GM12878 (cell line): Measurements from ENCODE around the gene SHLD1. TPM values are rescaled to one million over a fixed set of nuclear protein-coding genes. Genes with fewer than 3 reads are reported as not detected.
A peak's percentile ranks its signal among the peaks of the same experiment; 100 is the strongest.

Source experiments
- ASH2L ChIP-seq: fragments of 300-600, 200-600 bp; sonication (generic); IDR thresholded peaks from 2 replicates; pipeline ENCODE4 v1.6.1; 2017; ENCODE audit warnings: low read depth, mild to moderate bottlenecking, borderline replicate concordance
- CBFB ChIP-seq: IDR thresholded peaks from 2 replicates; pipeline ENCODE4 v1.6.1; 2016; ENCODE audit warnings: antibody characterized with exemption, low read depth
- EED ChIP-seq: sonication (generic); IDR thresholded peaks from 2 replicates; pipeline ENCODE4 v1.6.1; 2016; ENCODE audit warnings: antibody characterized with exemption, low read depth
- GABPA ChIP-seq: IDR thresholded peaks from 2 replicates; pipeline ENCODE4 v1.6.1; 2014; ENCODE audit warnings: antibody characterized with exemption, low read depth, mild to moderate bottlenecking, inconsistent platforms
- HDAC6 ChIP-seq: fragments of 200-600 bp; sonication (generic); IDR thresholded peaks from one replicate; pipeline ENCODE4 v1.8.0; 2017; ENCODE audit warnings: antibody characterized with exemption; ENCODE audit not compliant: unreplicated experiment
- JUND ChIP-seq: IDR thresholded peaks from 2 replicates; pipeline ENCODE4 v1.6.1; 2012; ENCODE audit warnings: low read depth, mild to moderate bottlenecking, low read length, improper control_type of control experiment, moderate library complexity
- PAX8 ChIP-seq: fragments of 450-650 bp; IDR thresholded peaks from 2 replicates; pipeline ENCODE4 v1.6.1; 2017; ENCODE audit warnings: mild to moderate bottlenecking, moderate library complexity
- RAD51 ChIP-seq: fragments of 450-650 bp; IDR thresholded peaks from 2 replicates; pipeline ENCODE4 v1.6.1; 2016; ENCODE audit warnings: moderate library complexity, mild to moderate bottlenecking, inconsistent platforms
- RBBP5 ChIP-seq: fragments of 200-600 bp; sonication (generic); conservative IDR thresholded peaks from 2 replicates; pipeline ENCODE4 v1.6.1; 2016
- SMC3 ChIP-seq: IDR thresholded peaks from 2 replicates; pipeline ENCODE4 v1.6.1; 2011; ENCODE audit warnings: low read length, improper control_type of control experiment, borderline replicate concordance
- TARDBP ChIP-seq: IDR thresholded peaks from 2 replicates; pipeline ENCODE4 v1.6.1; 2016; ENCODE audit warnings: borderline replicate concordance
- TCF3 ChIP-seq: IDR thresholded peaks from 2 replicates; pipeline ENCODE4 v1.6.1; 2012; ENCODE audit warnings: low read depth, mild to moderate bottlenecking, low read length, borderline replicate concordance; ENCODE audit not compliant: insufficient read depth
- YBX1 ChIP-seq: fragments of 450-650 bp; IDR thresholded peaks from 2 replicates; pipeline ENCODE4 v1.6.1; 2016; ENCODE audit warnings: antibody characterized with exemption
- YY1 ChIP-seq: IDR thresholded peaks from 2 replicates; pipeline ENCODE4 v1.6.1; 2011; ENCODE audit warnings: low read depth, mild to moderate bottlenecking, low read length
- polyA plus RNA-seq, 11 experiments: library from polyadenylated mRNA; depleted of rRNA in 4 of 11; unstranded in 6 of 11; stranded (reverse) in 5 of 11; fragments of >200 nt; fragmentation: Nextera tagmentation in 4 of 11; fragmentation: Illumina TruSeq in 1 of 11; extraction: Ambion mirVana in 4 of 11; extraction: Trizol in 1 of 11; gene quantifications; 1 replicate in 1 of 11; 2 replicates in 10 of 11; pipeline versions ENCODE4 v1.2.1 to v1.2.3, GENCODE V29; 2011 to 2016; ENCODE audit warnings: inconsistent platforms in 2 of 11, missing spikeins in 2 of 11, low read depth in 1 of 11
- total RNA-seq, 4 experiments: library from RNA; depleted of rRNA in 3 of 4; stranded (reverse); fragments of >200 nt in 3 of 4; fragmentation: Illumina TruSeq in 1 of 4; extraction: Trizol in 1 of 4; gene quantifications; 2 replicates each; pipeline versions ENCODE4 v1.2.1 to v1.2.3, GENCODE V29; 2013 to 2021
- TF ChIP-seq, protein P1 (sequence below): IDR thresholded peaks from 2 replicates; pipeline ENCODE4 v1.6.1; 2012; ENCODE audit warnings: low read length, inconsistent platforms
- TF ChIP-seq, protein P2 (sequence below): IDR thresholded peaks from 2 replicates; pipeline ENCODE4 v1.6.1; 2011; ENCODE audit warnings: low read depth, mild to moderate bottlenecking, low read length, moderate library complexity, borderline replicate concordance; ENCODE audit errors: extremely low read depth
- TF ChIP-seq, protein P3 (sequence below): fragments of 150-350 bp; IDR thresholded peaks from 2 replicates; pipeline ENCODE4 v1.6.1; 2016; ENCODE audit warnings: low read depth, low read length
- TF ChIP-seq, protein P4 (sequence below): fragments of 450-650 bp; formaldehyde crosslinking; IDR thresholded peaks from 2 replicates; pipeline ENCODE4 v1.4.0; 2022; ENCODE audit warnings: mild to moderate bottlenecking, moderate library complexity
- TF ChIP-seq, protein P5 (sequence below): IDR thresholded peaks from 2 replicates; pipeline ENCODE4 v1.6.1; 2012; ENCODE audit warnings: low read depth, low read length, improper control_type of control experiment
- TF ChIP-seq, protein P6 (sequence below): fragments of 450-650 bp; IDR thresholded peaks from 2 replicates; pipeline ENCODE4 v1.6.1; 2017; ENCODE audit warnings: low read depth, mild to moderate bottlenecking, moderate library complexity

The SHLD1 gene
- total and polyA plus RNA-seq, 10 of the 15 experiments (the other 5 are each of a cell fraction or from before 2014, with no cell fraction given) = 10.8 to 70.9 (median 25.4) TPM

DNA sequence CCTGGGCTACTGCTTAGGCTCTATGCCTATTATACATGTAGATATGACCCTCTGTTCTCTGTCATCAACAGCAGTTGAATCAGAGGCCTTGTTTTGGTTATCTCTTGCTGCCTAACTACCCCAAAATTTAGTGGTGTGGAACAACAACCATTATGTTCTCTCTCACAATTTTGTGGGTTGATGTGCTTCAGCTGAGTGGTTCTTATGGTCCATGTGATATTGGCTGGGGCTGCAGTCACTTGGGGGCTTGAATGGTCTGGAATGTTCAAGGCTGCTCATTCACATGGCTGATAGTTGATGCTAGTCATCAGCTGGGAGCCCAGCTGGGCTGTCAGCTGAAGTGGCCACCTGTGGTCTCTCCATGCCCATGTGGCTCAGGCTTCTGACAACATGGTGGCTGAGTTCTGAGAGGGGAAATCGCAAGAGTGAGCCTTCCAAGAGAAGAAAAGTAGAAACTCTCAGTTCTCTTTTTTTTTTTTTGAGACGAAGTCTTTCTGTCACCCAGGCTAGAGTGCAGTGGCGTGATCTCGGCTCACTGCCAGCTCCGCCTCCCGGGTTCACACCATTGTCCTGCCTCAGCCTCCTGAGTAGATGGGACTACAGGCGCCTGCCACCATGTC lies 47.8 kb downstream of the SHLD1 start (continued):
- peak; percentile 88; the same call in 1 of the 2 replicates for TF ChIP-seq TCF3
- TF ChIP-seq PAX8 = no peak
- no peak for TF ChIP-seq RBBP5
- TF ChIP-seq RAD51 = peak; percentile 84
- peak; percentile 90 for TF ChIP-seq YY1
- TF ChIP-seq, protein P1, sequence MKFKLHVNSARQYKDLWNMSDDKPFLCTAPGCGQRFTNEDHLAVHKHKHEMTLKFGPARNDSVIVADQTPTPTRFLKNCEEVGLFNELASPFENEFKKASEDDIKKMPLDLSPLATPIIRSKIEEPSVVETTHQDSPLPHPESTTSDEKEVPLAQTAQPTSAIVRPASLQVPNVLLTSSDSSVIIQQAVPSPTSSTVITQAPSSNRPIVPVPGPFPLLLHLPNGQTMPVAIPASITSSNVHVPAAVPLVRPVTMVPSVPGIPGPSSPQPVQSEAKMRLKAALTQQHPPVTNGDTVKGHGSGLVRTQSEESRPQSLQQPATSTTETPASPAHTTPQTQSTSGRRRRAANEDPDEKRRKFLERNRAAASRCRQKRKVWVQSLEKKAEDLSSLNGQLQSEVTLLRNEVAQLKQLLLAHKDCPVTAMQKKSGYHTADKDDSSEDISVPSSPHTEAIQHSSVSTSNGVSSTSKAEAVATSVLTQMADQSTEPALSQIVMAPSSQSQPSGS = peak; percentile 13; the same call in 1 of the 2 replicates
- peak; percentile 44; the same call in 1 of the 2 replicates for TF ChIP-seq EED
- no peak for TF ChIP-seq YBX1
- TF ChIP-seq JUND = no peak
- TF ChIP-seq, protein P2, sequence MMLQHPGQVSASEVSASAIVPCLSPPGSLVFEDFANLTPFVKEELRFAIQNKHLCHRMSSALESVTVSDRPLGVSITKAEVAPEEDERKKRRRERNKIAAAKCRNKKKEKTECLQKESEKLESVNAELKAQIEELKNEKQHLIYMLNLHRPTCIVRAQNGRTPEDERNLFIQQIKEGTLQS = no peak
- TF ChIP-seq, protein P3, sequence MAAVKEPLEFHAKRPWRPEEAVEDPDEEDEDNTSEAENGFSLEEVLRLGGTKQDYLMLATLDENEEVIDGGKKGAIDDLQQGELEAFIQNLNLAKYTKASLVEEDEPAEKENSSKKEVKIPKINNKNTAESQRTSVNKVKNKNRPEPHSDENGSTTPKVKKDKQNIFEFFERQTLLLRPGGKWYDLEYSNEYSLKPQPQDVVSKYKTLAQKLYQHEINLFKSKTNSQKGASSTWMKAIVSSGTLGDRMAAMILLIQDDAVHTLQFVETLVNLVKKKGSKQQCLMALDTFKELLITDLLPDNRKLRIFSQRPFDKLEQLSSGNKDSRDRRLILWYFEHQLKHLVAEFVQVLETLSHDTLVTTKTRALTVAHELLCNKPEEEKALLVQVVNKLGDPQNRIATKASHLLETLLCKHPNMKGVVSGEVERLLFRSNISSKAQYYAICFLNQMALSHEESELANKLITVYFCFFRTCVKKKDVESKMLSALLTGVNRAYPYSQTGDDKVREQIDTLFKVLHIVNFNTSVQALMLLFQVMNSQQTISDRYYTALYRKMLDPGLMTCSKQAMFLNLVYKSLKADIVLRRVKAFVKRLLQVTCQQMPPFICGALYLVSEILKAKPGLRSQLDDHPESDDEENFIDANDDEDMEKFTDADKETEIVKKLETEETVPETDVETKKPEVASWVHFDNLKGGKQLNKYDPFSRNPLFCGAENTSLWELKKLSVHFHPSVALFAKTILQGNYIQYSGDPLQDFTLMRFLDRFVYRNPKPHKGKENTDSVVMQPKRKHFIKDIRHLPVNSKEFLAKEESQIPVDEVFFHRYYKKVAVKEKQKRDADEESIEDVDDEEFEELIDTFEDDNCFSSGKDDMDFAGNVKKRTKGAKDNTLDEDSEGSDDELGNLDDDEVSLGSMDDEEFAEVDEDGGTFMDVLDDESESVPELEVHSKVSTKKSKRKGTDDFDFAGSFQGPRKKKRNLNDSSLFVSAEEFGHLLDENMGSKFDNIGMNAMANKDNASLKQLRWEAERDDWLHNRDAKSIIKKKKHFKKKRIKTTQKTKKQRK = no peak
- TF ChIP-seq HDAC6 = no peak
- no peak for TF ChIP-seq ASH2L
- peak; percentile 30; the same call in 1 of the 2 replicates for TF ChIP-seq CBFB
- TF ChIP-seq TARDBP = no peak
- TF ChIP-seq, protein P4, sequence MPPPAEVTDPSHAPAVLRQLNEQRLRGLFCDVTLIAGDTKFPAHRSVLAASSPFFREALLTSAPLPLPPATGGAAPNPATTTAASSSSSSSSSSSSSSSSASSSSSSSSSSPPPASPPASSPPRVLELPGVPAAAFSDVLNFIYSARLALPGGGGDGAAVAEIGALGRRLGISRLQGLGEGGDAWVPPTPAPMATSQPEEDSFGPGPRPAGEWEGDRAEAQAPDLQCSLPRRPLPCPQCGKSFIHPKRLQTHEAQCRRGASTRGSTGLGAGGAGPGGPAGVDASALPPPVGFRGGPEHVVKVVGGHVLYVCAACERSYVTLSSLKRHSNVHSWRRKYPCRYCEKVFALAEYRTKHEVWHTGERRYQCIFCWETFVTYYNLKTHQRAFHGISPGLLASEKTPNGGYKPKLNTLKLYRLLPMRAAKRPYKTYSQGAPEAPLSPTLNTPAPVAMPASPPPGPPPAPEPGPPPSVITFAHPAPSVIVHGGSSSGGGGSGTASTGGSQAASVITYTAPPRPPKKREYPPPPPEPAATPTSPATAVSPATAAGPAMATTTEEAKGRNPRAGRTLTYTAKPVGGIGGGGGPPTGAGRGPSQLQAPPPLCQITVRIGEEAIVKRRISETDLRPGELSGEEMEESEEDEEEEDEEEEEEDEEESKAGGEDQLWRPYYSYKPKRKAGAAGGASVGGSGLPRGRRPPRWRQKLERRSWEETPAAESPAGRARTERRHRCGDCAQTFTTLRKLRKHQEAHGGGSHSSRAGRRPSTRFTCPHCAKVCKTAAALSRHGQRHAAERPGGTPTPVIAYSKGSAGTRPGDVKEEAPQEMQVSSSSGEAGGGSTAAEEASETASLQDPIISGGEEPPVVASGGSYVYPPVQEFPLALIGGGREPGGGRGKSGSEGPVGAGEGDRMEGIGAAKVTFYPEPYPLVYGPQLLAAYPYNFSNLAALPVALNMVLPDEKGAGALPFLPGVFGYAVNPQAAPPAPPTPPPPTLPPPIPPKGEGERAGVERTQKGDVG (CRISPR knock-in tag) = no peak
- TF ChIP-seq, protein P5, sequence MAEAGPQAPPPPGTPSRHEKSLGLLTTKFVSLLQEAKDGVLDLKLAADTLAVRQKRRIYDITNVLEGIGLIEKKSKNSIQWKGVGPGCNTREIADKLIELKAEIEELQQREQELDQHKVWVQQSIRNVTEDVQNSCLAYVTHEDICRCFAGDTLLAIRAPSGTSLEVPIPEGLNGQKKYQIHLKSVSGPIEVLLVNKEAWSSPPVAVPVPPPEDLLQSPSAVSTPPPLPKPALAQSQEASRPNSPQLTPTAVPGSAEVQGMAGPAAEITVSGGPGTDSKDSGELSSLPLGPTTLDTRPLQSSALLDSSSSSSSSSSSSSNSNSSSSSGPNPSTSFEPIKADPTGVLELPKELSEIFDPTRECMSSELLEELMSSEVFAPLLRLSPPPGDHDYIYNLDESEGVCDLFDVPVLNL = no peak
- no peak for TF ChIP-seq GABPA
- TF ChIP-seq, protein P6, sequence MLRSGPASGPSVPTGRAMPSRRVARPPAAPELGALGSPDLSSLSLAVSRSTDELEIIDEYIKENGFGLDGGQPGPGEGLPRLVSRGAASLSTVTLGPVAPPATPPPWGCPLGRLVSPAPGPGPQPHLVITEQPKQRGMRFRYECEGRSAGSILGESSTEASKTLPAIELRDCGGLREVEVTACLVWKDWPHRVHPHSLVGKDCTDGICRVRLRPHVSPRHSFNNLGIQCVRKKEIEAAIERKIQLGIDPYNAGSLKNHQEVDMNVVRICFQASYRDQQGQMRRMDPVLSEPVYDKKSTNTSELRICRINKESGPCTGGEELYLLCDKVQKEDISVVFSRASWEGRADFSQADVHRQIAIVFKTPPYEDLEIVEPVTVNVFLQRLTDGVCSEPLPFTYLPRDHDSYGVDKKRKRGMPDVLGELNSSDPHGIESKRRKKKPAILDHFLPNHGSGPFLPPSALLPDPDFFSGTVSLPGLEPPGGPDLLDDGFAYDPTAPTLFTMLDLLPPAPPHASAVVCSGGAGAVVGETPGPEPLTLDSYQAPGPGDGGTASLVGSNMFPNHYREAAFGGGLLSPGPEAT = peak; percentile 76; the same call in 1 of the 2 replicates
- no peak for TF ChIP-seq SMC3
